CD14-positive monocyte (primary cell): ENCODE results near the gene SUPT4H1. TPM values are rescaled to one million over a fixed set of nuclear protein-coding genes. Genes with fewer than 3 reads are reported as not detected.

Experiments
- DNase-seq, 3 donors: peaks; one replicate each; pipeline ENCODE4 v3.0.0-alpha.2; 2011 to 2022
- H2AFZ ChIP-seq: 2 replicates; pipeline ENCODE4 v1.6.0; 2012; ENCODE audit warnings: mild to moderate bottlenecking, low read depth, low read length, inconsistent platforms; ENCODE audit not compliant: insufficient read depth, poor library complexity, severe bottlenecking
- H3K27ac ChIP-seq, 2 donors: 1 replicate in 1 of 2; 2 replicates in 1 of 2; pipeline ENCODE4 v1.5.1; 2012 to 2013; ENCODE audit warnings: low read length in 2 of 2, control low read depth in 1 of 2, inconsistent platforms in 1 of 2, low read depth in 1 of 2, mild to moderate bottlenecking in 1 of 2
- H3K27me3 ChIP-seq, 2 donors: one replicate each; pipeline versions ENCODE4 v1.6.0 to v1.6.1; 2011 to 2013; ENCODE audit warnings: low read length in 2 of 2; ENCODE audit not compliant: control insufficient read depth in 2 of 2, insufficient read depth in 2 of 2
- H3K36me3 ChIP-seq, 2 donors: replicated peaks in 1 of 2; 1 replicate in 1 of 2; 2 replicates in 1 of 2; pipeline versions ENCODE4 v1.5.1 to v1.6.1; 2012 to 2013; ENCODE audit warnings: low read length in 2 of 2, control low read depth in 1 of 2, inconsistent platforms in 1 of 2, mild to moderate bottlenecking in 1 of 2; ENCODE audit not compliant: insufficient read depth in 2 of 2, control insufficient read depth in 1 of 2
- H3K4me1 ChIP-seq, 2 donors: 1 replicate in 1 of 2; 2 replicates in 1 of 2; pipeline versions ENCODE4 v1.5.1 to v1.6.1; 2012 to 2013; ENCODE audit warnings: low read length in 2 of 2, control low read depth in 1 of 2, inconsistent platforms in 1 of 2, mild to moderate bottlenecking in 1 of 2, moderate library complexity in 1 of 2; ENCODE audit not compliant: insufficient read depth in 2 of 2, control insufficient read depth in 1 of 2
- H3K4me2 ChIP-seq: replicated peaks from 2 replicates; pipeline ENCODE3; 2012; ENCODE audit warnings: low read length, moderate library complexity, mild to moderate bottlenecking; ENCODE audit not compliant: poor library complexity, severe bottlenecking; ENCODE audit errors: extremely low read depth
- H3K4me3 ChIP-seq, 3 experiments: fragments of 200-600 bp in 1 of 3; sonication (generic) in 1 of 3; replicated peaks in 1 of 3; 1 replicate in 2 of 3; 2 replicates in 1 of 3; pipeline ENCODE4 v1.5.1; 2011 to 2013; ENCODE audit warnings: low read length in 3 of 3, mild to moderate bottlenecking in 3 of 3, control low read depth in 2 of 3, low read depth in 2 of 3, inconsistent platforms in 1 of 3, moderate library complexity in 1 of 3
- H3K79me2 ChIP-seq: 2 replicates; pipeline ENCODE4 v1.6.0; 2012; ENCODE audit warnings: mild to moderate bottlenecking, control low read depth, inconsistent platforms, low read length, moderate library complexity; ENCODE audit not compliant: insufficient read depth
- H3K9ac ChIP-seq: 2 replicates; pipeline ENCODE4 v1.6.0; 2017; ENCODE audit warnings: low read length, mild to moderate bottlenecking; ENCODE audit not compliant: insufficient read depth, poor library complexity, severe bottlenecking
- H3K9me3 ChIP-seq, 2 donors: replicated peaks in 1 of 2; 1 replicate in 1 of 2; 2 replicates in 1 of 2; pipeline versions ENCODE4 v1.5.1 to v1.6.1; 2012 to 2013; ENCODE audit warnings: low read length in 2 of 2, control low read depth in 1 of 2; ENCODE audit not compliant: control insufficient read depth in 1 of 2, insufficient read depth in 1 of 2
- H4K20me1 ChIP-seq: 2 replicates; pipeline ENCODE4 v1.6.0; 2012; ENCODE audit warnings: mild to moderate bottlenecking, low read length, control low read depth, moderate library complexity; ENCODE audit not compliant: insufficient read depth
- H3K27ac Mint-ChIP-seq, 7 donors: one replicate each; pipeline ENCODE4 v1.8.0; 2020; ENCODE audit warnings: mild to moderate bottlenecking in 7 of 7, mixed read lengths in 7 of 7, moderate library complexity in 6 of 7, inconsistent platforms in 2 of 7
- H3K27me3 Mint-ChIP-seq, 3 donors: one replicate each; pipeline ENCODE4 v1.8.0; 2021 to 2022; ENCODE audit warnings: low read depth in 3 of 3, mild to moderate bottlenecking in 3 of 3, mixed read lengths in 3 of 3, moderate library complexity in 3 of 3, inconsistent platforms in 1 of 3
- H3K36me3 Mint-ChIP-seq, 2 donors: one replicate each; pipeline ENCODE4 v1.8.0; 2020; ENCODE audit warnings: mixed read lengths in 2 of 2, inconsistent platforms in 1 of 2, mild to moderate bottlenecking in 1 of 2
- H3K4me1 Mint-ChIP-seq: one replicate; pipeline ENCODE4 v1.8.0; 2020; ENCODE audit warnings: mild to moderate bottlenecking, mixed read lengths
- H3K4me3 Mint-ChIP-seq, 2 donors: one replicate each; pipeline ENCODE4 v1.8.0; 2020; ENCODE audit warnings: mild to moderate bottlenecking in 2 of 2, mixed read lengths in 2 of 2, moderate library complexity in 1 of 2
- H3K9me3 Mint-ChIP-seq, 7 donors: one replicate each; pipeline ENCODE4 v1.8.0; 2020 to 2022; ENCODE audit warnings: mixed read lengths in 7 of 7, mild to moderate bottlenecking in 6 of 7, moderate library complexity in 6 of 7, inconsistent platforms in 2 of 7
- WGBS: methylation state at CpG from one replicate; pipeline ENCODE4 v1.1.5; 2013; ENCODE audit warnings: missing lambda C conversion rate; ENCODE audit not compliant: insufficient coverage; 5-methylcytosine and 5-hydroxymethylcytosine counted together
- intact Hi-C, 2 donors: fragments of 100-400 bp; cut with micrococcal nuclease; formaldehyde crosslinking; loops; one replicate each; pipeline versions ENCODE4 v1.15.0 to v1.15.1; 2023
- polyA plus RNA-seq, 3 donors: library from polyadenylated mRNA; depleted of rRNA in 1 of 3; unstranded in 2 of 3; stranded (reverse) in 1 of 3; fragments of 300-500 nt in 2 of 3; fragments of >200 nt in 1 of 3; fragmentation: Illumina TruSeq in 2 of 3; gene quantifications; 1 replicate in 2 of 3; 2 replicates in 1 of 3; pipeline ENCODE4 v1.2.3, GENCODE V29; 2012 to 2021
- TF ChIP-seq, protein P1 (sequence below): fragments of 200-600 bp; IDR thresholded peaks from one replicate; pipeline ENCODE4 v1.8.0; 2022; ENCODE audit warnings: antibody characterized with exemption, mild to moderate bottlenecking

SUPT4H1 gene
- polyA plus RNA-seq, 3 donors, result 144 to 251 (median 241) TPM

DNA sequence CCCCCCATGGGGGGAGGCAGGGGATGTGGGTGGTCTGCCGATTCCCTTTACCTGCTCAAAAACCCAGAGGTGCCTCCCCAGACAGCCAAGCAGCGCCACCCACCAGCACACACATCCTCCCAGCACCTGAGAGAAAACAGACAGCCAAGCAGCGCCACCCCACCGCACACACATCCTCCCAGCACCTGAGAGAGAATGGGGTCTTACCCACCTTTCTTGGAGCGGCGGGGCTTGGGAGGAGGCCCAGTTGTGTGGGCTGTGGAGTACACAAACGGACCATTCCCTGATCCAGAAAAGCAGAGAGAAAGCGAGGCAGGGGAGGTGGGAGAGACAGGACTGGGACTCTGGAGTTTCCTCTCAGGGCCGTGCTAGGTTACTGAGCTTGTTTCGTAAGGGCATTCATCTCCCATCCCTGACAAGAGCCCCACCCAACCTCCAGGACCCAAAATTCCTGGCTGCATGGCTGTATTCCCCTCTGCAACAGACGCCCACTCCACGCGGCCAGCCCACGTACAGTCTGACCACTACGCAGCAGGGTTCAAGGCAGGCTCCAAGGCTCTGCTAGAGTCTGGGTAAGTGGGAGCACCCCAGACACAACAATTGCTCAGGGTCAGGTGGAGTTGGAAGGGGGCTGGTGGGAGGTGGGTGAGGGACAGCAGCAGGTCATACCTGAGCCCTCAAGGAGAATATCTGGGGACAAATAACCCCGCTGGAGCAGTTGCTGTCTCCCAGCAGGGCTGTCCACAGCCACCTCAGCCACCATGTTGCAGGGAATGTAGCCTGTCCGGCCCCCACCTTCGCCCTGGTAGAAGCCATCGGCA lies 45.7 kb downstream of the SUPT4H1 start:
- H3K4me3 ChIP-seq, result no peak overlapping the region
- H3K27me3 ChIP-seq, result no peaks in the 10 kb centered on the region
- Mint-ChIP-seq H3K4me3 (no peak overlapping the region), H3K36me3 (peaks cover 3 to 4% of the 10 kb centered on the region in 2 donors), H3K27me3 (peaks cover 6 to 9% (median 9%) of the 10 kb centered on the region in 3 donors), H3K27ac (peak overlapping the region in 2 of 7 donors; percentile 70 to 85), H3K9me3 (no peaks in the 10 kb centered on the region), H3K4me1 (peaks cover 66% of the 10 kb centered on the region)
- H3K4me1 ChIP-seq, result peaks cover 61 to 67% of the 10 kb centered on the region in 2 donors
- H3K9me3 ChIP-seq, result no peaks in the 10 kb centered on the region
- no peak overlapping the region for H3K9ac ChIP-seq
- 77% methylated on average over 12 of the region's 19 CpGs for WGBS
- DNase-seq, result no peak
- TF ChIP-seq, protein P1, sequence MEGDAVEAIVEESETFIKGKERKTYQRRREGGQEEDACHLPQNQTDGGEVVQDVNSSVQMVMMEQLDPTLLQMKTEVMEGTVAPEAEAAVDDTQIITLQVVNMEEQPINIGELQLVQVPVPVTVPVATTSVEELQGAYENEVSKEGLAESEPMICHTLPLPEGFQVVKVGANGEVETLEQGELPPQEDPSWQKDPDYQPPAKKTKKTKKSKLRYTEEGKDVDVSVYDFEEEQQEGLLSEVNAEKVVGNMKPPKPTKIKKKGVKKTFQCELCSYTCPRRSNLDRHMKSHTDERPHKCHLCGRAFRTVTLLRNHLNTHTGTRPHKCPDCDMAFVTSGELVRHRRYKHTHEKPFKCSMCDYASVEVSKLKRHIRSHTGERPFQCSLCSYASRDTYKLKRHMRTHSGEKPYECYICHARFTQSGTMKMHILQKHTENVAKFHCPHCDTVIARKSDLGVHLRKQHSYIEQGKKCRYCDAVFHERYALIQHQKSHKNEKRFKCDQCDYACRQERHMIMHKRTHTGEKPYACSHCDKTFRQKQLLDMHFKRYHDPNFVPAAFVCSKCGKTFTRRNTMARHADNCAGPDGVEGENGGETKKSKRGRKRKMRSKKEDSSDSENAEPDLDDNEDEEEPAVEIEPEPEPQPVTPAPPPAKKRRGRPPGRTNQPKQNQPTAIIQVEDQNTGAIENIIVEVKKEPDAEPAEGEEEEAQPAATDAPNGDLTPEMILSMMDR, result no peak
- no peak overlapping the region for H2AFZ ChIP-seq
- peaks cover 32% of the 10 kb centered on the region for H3K79me2 ChIP-seq
- no peaks in the 10 kb centered on the region for H4K20me1 ChIP-seq
- H3K27ac ChIP-seq, result no peak overlapping the region
- H3K4me2 ChIP-seq, result no peak overlapping the region
- intact Hi-C loops, result no loop called here
- no peaks in the 10 kb centered on the region for H3K36me3 ChIP-seq

DNA sequence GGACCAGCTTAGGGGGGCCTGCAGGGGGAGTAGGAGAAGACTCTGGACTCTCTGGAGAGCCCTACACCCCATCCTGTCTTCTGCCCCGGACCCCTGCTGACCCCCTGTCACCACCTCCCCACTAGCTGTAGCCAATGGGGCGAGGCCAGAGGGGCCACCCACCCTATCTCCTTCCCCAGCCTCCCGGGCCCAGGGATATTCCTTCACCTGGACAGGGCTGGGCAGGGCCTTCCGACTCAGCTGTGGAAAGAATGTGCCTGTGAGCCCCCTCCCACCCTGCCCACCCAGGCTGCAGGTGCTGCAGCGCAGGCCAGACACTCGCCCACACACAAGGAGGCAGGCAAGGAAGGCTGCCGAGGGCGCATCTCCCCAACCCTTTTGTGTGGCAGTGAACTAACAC lies 46.4 kb downstream of the SUPT4H1 start:
- H3K27me3 ChIP-seq, result no peaks in the 10 kb centered on the region
- intact Hi-C loops, result no loop called here
- H3K4me3 Mint-ChIP-seq, result no peak overlapping the region

More for the DNA sequence above, 46.4 kb downstream of the SUPT4H1 start:
- Mint-ChIP-seq H3K36me3 (peaks cover 4 to 7% of the 10 kb centered on the region in 2 donors), H3K27me3 (peaks cover 6 to 9% (median 9%) of the 10 kb centered on the region in 3 donors), H3K9me3 (no peaks in the 10 kb centered on the region), H3K27ac (no peak overlapping the region), H3K4me1 (peaks cover 73% of the 10 kb centered on the region)
- no peak overlapping the region for H2AFZ ChIP-seq
- WGBS, result 79% methylated on average over 6 of the region's 8 CpGs
- peaks cover 67 to 74% of the 10 kb centered on the region in 2 donors for H3K4me1 ChIP-seq
- H3K27ac ChIP-seq, result no peak overlapping the region
- no peaks in the 10 kb centered on the region for H3K9me3 ChIP-seq
- TF ChIP-seq, protein P1, result no peak
- H4K20me1 ChIP-seq, result no peaks in the 10 kb centered on the region
- no peak overlapping the region for H3K4me2 ChIP-seq
- DNase-seq, result no peak
- no peak overlapping the region for H3K9ac ChIP-seq
- no peaks in the 10 kb centered on the region for H3K36me3 ChIP-seq
- H3K4me3 ChIP-seq, result no peak overlapping the region
- peaks cover 40% of the 10 kb centered on the region for H3K79me2 ChIP-seq
